Measurements from ENCODE around the gene MACC1. TPM values are rescaled to one million over a fixed set of nuclear protein-coding genes. Genes with fewer than 3 reads are reported as not detected.
A peak's percentile ranks its signal among the peaks of the same experiment; 100 is the strongest.
"Not testable (repeated sequence)": the region's sequence is repeated elsewhere in the genome, so short reads cannot be mapped to it uniquely, and the experiment has no call there.

Gene MACC1
- total RNA-seq, 2 experiments from 2014 or later = 0.05 TPM; not detected in 1

DNA sequence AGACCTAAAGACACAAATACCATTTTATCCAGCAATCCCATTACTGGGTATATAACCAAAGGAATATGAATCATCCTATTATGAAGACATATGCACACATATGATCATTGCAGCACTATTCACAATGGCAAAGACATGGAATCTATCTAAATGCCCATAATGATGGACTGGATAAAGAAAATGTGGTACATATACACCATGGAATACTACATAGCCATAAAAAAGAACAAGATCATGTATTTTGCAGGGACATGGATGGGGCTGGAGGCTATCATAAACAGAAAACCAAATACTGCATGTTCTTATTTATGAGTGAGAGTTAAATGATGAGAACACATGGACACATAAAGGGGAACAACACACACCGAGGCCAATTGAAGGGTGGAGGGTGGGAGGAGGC is 3.8 kb downstream of the MACC1 start:
- DNase-seq = no peak
- Mint-ChIP-seq H3K4me1 (ENCODE audit: low read depth) (no peaks in the 10 kb centered on the region), H3K36me3 (ENCODE audit: low read depth) (no peaks in the 10 kb centered on the region), H3K9me3 (peaks cover 5% of the 10 kb centered on the region), H3K4me3 (no peak overlapping the region), H3K27ac (no peak overlapping the region), H3K27me3 (ENCODE audit: low read depth) (no peaks in the 10 kb centered on the region)
- intact Hi-C loops (cut with micrococcal nuclease) = no loop called here
- CTCF ChIA-PET = no interaction called here

DNA sequence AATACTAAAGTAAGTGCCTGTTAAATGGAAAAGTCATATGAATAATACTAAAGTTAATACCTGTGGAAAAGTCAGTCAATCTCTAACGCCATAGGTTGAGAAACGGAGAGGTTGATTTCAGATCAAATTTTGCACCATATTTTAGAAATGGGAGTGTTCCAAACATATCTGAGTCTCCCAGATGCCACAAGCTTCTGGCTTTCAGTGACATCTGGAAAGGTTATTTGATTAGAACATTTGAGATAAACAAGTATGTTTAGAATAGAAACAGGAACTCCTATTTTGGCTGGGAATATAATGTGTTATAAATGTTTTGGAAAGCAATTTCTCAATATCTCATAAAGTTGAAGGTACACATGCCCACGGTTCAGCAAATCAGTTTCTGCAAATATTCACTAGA is 5.8 kb downstream of the MACC1 start:
- H3K36me3 Mint-ChIP-seq (ENCODE audit: low read depth) = no peaks in the 10 kb centered on the region
- intact Hi-C loops (cut with micrococcal nuclease) = no loop called here

DNA sequence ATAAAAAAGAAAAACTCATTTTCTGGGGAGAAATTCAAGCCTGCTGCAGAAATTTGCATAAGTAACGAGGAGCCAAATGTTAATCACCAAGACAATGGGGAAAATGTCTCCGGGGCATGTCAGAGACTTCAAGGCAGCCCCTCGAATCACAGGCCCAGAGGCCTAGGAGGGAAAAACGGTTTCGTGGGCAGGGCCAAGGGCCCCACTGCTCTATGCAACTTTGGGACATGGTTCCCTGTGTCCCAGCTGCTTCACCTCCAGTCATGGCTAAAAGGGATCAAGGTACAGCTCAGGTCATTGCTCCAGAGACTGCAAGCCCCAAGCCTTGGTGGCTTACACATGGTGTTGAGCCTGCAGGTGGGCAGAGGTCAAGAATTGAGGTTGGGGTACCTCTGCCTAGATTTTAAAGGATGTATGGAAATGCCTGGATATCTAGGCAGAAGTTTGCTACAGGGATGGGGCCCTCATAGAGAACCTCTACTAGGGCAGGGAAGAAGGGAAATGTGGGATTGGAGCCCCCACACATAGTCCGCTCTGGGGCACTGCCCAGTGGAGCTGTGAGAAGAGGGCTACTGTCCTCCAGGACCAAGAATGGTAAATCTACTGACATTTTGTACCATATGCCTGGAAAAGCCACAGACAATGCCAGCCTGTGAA is 8.4 kb downstream of the MACC1 start:
- intact Hi-C loops (cut with micrococcal nuclease) = no loop called here
- CTCF ChIA-PET = no interaction called here

More for the DNA sequence above, 5.8 kb downstream of the MACC1 start:
- H3K9me3 Mint-ChIP-seq = peaks cover 8% of the 10 kb centered on the region
- no peaks in the 10 kb centered on the region for H3K4me1 Mint-ChIP-seq (ENCODE audit: low read depth)
- no peak overlapping the region for H3K4me3 Mint-ChIP-seq
- no peaks in the 10 kb centered on the region for H3K27me3 Mint-ChIP-seq (ENCODE audit: low read depth)
- no peak overlapping the region for H3K27ac Mint-ChIP-seq
- no peak for DNase-seq
- CTCF ChIA-PET = interaction anchor here (0.5 kb wide), 1 partner anchor 136 kb away, joined by 3 read pairs; no protein-coding TSS in a partner anchor

DNA sequence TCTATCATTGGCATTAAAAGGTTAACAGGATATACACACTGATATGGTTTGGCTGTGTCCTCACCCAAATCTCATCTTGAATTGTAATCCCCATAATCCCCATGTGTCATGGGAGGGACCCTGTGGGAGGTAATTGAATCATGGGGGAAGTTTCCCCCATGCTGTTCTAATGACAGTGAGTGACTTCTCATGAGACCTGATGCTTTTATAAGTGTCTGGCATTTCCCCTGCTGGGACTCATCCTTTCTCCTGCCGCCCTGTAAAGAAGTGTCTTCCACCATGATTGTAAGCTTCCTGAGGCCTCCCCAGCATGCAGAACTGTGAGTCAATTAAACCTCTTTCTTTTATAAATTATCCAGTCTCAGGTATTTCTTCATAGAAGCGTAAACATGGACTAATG is 9.4 kb downstream of the MACC1 start:
- H3K27ac Mint-ChIP-seq; intact Hi-C loops (cut with micrococcal nuclease); H3K27me3 Mint-ChIP-seq (ENCODE audit: low read depth); H3K4me3 Mint-ChIP-seq; H3K4me1 Mint-ChIP-seq (ENCODE audit: low read depth); CTCF ChIA-PET; H3K9me3 Mint-ChIP-seq; H3K36me3 Mint-ChIP-seq (ENCODE audit: low read depth); DNase-seq: not testable (repeated sequence)

More for the DNA sequence above, 8.4 kb downstream of the MACC1 start:
- no peak for DNase-seq
- Mint-ChIP-seq H3K4me1 (ENCODE audit: low read depth) (no peaks in the 10 kb centered on the region), H3K9me3 (peaks cover 8% of the 10 kb centered on the region), H3K27me3 (ENCODE audit: low read depth) (no peaks in the 10 kb centered on the region), H3K4me3 (no peak overlapping the region), H3K36me3 (ENCODE audit: low read depth) (no peaks in the 10 kb centered on the region), H3K27ac (no peak overlapping the region)

DNA sequence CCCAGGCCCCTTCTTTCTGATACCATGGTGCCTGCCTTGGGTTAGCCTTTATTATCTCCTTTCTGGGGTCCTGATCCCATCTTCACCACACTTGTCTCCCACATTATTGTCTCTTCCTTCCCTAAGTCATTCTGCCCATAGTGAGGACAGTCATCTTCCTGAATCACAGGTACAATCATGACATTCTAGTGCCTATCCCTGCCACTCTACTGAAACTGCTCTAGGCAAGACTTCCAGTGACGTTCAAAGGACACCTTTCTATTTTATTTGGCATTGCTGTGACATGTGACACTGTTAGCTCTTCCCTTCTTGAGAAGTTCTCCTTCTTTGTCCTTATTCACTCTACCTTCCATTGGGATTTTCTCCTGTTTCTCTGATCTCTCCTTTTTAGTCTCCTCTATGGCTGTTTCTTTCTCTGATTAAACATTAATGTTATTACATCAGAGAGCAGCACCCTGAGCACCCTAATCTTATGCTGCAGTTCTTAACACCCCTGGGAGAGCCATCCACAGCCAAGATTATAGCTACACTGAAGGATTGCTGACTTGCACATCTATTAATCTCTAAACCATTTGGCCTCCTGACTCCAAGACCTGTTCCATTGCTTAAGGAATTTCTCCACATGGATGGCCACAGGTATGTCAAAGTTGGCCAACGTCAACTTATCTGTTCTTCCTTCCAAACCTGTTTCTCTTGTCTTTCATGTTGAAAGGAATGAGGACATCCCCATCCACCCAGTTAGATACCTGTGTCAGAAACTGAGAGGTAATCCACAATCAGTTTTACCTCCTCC is 10.9 kb downstream of the MACC1 start:
- Mint-ChIP-seq H3K9me3 (peaks cover 8% of the 10 kb centered on the region), H3K4me3 (no peak overlapping the region), H3K27ac (no peak overlapping the region), H3K27me3 (ENCODE audit: low read depth) (no peaks in the 10 kb centered on the region), H3K36me3 (ENCODE audit: low read depth) (no peaks in the 10 kb centered on the region), H3K4me1 (ENCODE audit: low read depth) (no peaks in the 10 kb centered on the region)
- intact Hi-C loops (cut with micrococcal nuclease) = no loop called here
- no peak for DNase-seq
- CTCF ChIA-PET = no interaction called here

DNA sequence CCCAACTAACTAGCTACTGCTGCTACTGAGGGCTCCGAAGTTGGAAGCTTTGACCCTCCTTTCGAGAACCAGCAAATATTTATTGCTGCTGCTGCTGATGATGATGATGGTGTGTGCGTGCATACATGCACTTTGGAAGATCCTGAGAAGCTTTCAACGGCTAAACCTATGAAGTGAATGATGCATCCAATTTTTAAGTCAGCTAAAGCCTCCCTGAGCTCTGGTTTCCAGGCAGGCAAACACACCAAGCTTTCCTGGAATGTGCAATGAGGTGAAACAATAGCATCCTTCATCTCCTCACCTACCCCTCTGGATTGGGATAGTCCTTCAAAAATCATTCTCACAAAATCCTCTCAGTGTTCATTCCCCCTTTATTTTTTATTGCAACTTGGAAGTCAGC is 13.9 kb downstream of the MACC1 start:
- CTCF ChIA-PET = interaction anchor here (0.6 to 1.1 kb wide), 2 partner anchors 9 to 32 kb away, joined by 3 to 4 read pairs; no protein-coding TSS in a partner anchor
- H3K4me3 Mint-ChIP-seq = no peak overlapping the region
- H3K27me3 Mint-ChIP-seq (ENCODE audit: low read depth) = no peaks in the 10 kb centered on the region
- no peaks in the 10 kb centered on the region for H3K36me3 Mint-ChIP-seq (ENCODE audit: low read depth)
- peaks cover 3% of the 10 kb centered on the region for H3K4me1 Mint-ChIP-seq (ENCODE audit: low read depth)
- H3K27ac Mint-ChIP-seq = no peak overlapping the region
- peaks cover 3% of the 10 kb centered on the region for H3K9me3 Mint-ChIP-seq
- intact Hi-C loops (cut with micrococcal nuclease) = no loop called here
- DNase-seq = no peak

DNA sequence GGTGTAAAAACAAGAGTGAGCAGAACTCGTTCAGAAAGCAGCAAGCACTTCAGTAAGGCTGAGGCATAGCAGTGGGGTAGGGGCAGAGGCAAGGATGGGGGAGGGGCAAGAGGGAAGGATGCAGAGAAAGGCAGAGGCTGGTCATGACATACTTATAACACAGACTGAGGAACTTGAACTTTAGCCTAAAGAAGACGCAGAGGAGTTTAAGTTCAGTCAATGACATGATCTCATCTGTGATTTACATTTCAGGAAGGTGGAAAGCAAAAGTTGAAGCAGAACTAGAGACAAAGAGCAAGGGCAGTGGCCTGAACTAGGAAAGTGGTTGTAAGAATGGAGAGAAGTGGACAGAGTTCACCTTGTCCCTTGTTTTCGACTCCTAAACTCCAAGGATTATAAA is 15.8 kb downstream of the MACC1 start:
- no peaks in the 10 kb centered on the region for H3K36me3 Mint-ChIP-seq (ENCODE audit: low read depth)
- H3K27me3 Mint-ChIP-seq (ENCODE audit: low read depth) = no peaks in the 10 kb centered on the region
- H3K4me1 Mint-ChIP-seq (ENCODE audit: low read depth) = peaks cover 3% of the 10 kb centered on the region
- intact Hi-C loops (cut with micrococcal nuclease) = no loop called here
- no peak overlapping the region for H3K4me3 Mint-ChIP-seq
- DNase-seq = no peak
- CTCF ChIA-PET = no interaction called here
- no peaks in the 10 kb centered on the region for H3K9me3 Mint-ChIP-seq
- no peak overlapping the region for H3K27ac Mint-ChIP-seq

DNA sequence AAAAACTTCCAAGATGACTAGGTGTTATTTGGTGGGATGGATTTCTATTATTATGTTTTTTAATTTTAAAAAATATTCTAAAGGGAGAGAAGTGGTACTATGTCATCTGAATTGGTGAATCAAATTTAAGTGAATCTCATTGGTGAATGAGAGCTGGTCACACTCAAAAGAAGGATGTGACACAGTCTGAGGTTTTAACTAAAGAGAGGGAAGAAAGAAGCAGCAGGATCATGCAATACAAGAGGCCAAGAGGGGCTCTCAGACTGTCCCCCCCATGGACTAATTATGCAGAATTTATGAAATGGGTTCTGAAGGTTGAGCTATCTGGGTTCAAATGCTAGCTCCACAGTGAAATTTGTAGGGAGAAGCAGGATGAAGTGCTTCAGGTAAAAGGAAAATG is 16.2 kb downstream of the MACC1 start:
- no peaks in the 10 kb centered on the region for H3K27me3 Mint-ChIP-seq (ENCODE audit: low read depth)
- intact Hi-C loops (cut with micrococcal nuclease) = no loop called here
- no peaks in the 10 kb centered on the region for H3K9me3 Mint-ChIP-seq
- H3K4me3 Mint-ChIP-seq = no peak overlapping the region
- no peaks in the 10 kb centered on the region for H3K36me3 Mint-ChIP-seq (ENCODE audit: low read depth)
- peaks cover 3% of the 10 kb centered on the region for H3K4me1 Mint-ChIP-seq (ENCODE audit: low read depth)
- H3K27ac Mint-ChIP-seq = no peak overlapping the region
- no peak for DNase-seq
- CTCF ChIA-PET = no interaction called here

DNA sequence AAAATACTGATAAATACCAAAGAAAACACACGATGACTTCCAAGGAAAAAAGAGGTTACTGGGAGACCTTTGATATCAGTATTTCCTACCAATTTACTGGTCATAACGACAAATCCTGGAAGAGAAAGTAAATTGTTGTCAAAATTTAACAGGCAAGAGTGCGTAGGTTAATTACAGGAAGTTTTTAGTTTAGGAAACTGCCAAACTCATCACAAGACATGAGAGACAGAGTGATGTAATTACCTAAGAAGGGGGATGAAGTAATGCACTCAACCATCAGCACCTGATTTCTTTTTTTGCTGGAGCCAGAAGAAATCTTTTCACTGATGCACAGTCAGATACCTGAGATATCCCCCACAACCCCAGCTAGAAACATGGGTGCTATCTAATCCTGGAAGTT is 16.8 kb downstream of the MACC1 start:
- H3K4me3 Mint-ChIP-seq = no peak overlapping the region
- no peaks in the 10 kb centered on the region for H3K36me3 Mint-ChIP-seq (ENCODE audit: low read depth)
- no peak overlapping the region for H3K27ac Mint-ChIP-seq
- no peaks in the 10 kb centered on the region for H3K27me3 Mint-ChIP-seq (ENCODE audit: low read depth)
- CTCF ChIA-PET = no interaction called here
- H3K9me3 Mint-ChIP-seq = no peaks in the 10 kb centered on the region
- peaks cover 3% of the 10 kb centered on the region for H3K4me1 Mint-ChIP-seq (ENCODE audit: low read depth)
- no peak for DNase-seq
- intact Hi-C loops (cut with micrococcal nuclease) = no loop called here

DNA sequence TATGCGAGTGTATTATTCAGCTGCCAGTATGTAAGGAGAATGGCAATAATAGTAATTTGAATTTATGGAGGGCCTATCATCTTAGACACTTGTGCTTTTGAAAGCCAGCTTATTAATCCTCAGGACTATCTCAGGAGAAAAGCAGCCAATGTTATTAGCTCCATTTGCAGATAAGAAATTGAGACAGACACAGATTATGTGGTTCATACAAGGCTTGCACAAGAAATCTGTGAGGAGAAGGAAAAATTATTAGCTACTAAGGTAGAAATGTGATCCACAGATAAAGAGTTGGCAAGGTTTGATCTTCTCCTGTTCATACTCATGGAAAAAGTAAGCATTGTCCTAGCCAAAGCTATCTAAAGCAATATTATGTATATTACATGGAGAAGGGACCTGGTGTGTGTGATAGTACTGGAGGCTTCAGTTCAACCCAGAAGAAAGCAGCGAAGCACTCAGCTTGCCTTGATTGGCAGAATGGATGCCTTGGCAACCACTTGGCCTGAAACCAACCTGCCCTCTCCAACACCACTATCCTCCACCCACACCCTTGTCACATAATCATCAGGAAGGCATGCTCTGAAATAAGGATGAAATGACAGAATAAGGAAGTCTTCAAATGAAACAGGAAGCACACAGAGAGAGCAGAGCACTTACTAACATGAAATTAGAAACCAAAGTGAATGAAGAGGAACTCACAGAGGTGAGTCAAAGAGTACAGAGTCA is 18.0 kb downstream of the MACC1 start:
- peaks cover 3% of the 10 kb centered on the region for H3K4me1 Mint-ChIP-seq (ENCODE audit: low read depth)
- H3K27ac Mint-ChIP-seq = no peak overlapping the region
- DNase-seq = peak; percentile 10
- no peaks in the 10 kb centered on the region for H3K27me3 Mint-ChIP-seq (ENCODE audit: low read depth)
- H3K36me3 Mint-ChIP-seq (ENCODE audit: low read depth) = no peaks in the 10 kb centered on the region
- CTCF ChIA-PET = interaction anchor here (1.2 kb wide), 1 partner anchor 485 kb away, joined by 3 read pairs; no protein-coding TSS in a partner anchor
- no peak overlapping the region for H3K4me3 Mint-ChIP-seq
- intact Hi-C loops (cut with micrococcal nuclease) = loop anchor here (5.0 kb wide), 1 partner anchor 87 kb away; no protein-coding TSS in a partner anchor
- no peaks in the 10 kb centered on the region for H3K9me3 Mint-ChIP-seq

DNA sequence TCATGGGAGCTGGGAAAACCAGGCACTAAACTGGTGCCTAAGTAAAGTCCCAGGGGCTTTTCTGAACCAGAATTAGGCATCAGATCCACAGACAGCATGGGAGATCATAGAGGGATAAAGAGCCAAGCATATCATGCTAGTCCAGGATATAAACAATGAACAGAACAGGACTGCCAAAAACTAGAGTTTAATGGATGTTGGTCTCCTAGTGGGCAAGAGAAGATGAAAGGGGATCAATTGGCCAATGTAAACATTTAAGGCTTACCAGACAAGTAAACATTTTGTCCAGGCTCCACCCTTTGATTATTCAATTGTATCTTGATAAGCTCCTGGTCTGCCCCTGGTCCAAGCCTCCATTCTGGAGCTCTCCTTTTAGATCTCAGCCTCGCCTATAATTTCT is 18.9 kb downstream of the MACC1 start:
- CTCF ChIA-PET = interaction anchor here (1.2 kb wide), 1 partner anchor 484 kb away, joined by 3 read pairs; no protein-coding TSS in a partner anchor
- no peak overlapping the region for H3K4me3 Mint-ChIP-seq
- intact Hi-C loops (cut with micrococcal nuclease) = loop anchor here (5.0 kb wide), 1 partner anchor 86 kb away; no protein-coding TSS in a partner anchor
- no peaks in the 10 kb centered on the region for H3K9me3 Mint-ChIP-seq
- no peaks in the 10 kb centered on the region for H3K27me3 Mint-ChIP-seq (ENCODE audit: low read depth)
- no peak overlapping the region for H3K27ac Mint-ChIP-seq
- no peak for DNase-seq
- peaks cover 3% of the 10 kb centered on the region for H3K4me1 Mint-ChIP-seq (ENCODE audit: low read depth)
- no peaks in the 10 kb centered on the region for H3K36me3 Mint-ChIP-seq (ENCODE audit: low read depth)

DNA sequence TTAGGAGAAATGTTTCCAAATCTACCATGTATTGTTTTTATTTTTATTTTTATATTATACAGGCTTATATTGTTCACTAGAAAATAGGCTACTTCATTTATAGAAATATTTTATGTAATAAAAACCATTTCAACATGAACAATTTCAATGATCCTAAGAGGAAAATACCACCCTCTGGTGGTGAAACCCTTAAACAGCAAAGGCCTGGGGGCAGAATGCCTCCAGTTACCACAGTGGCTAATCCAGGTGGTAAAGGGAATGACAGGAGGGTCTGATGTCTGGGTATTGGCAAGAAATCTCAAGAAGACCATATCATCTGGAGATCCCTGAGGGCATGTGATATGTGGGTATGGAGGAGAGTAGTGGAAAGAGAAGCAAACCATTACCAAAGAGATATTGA is 19.3 kb downstream of the MACC1 start:
- CTCF ChIA-PET = no interaction called here
- H3K9me3 Mint-ChIP-seq = no peaks in the 10 kb centered on the region
- no peak for DNase-seq
- intact Hi-C loops (cut with micrococcal nuclease) = loop anchor here (5.0 kb wide), 1 partner anchor 86 kb away; no protein-coding TSS in a partner anchor
- peaks cover 3% of the 10 kb centered on the region for H3K4me1 Mint-ChIP-seq (ENCODE audit: low read depth)
- no peaks in the 10 kb centered on the region for H3K27me3 Mint-ChIP-seq (ENCODE audit: low read depth)
- no peak overlapping the region for H3K4me3 Mint-ChIP-seq
- no peaks in the 10 kb centered on the region for H3K36me3 Mint-ChIP-seq (ENCODE audit: low read depth)
- H3K27ac Mint-ChIP-seq = no peak overlapping the region
